HL-60 (cell line): Measurements from ENCODE around the gene AKNA.

Experiments
- DNase-seq, 2 experiments: peaks; one replicate each; pipeline ENCODE4 v3.0.0-alpha.2; 2010 to 2020; ENCODE audit warnings: low read depth in 1 of 2, low spot score in 1 of 2
- H3K27ac ChIP-seq: fragments of 250-450 bp; sonication (Bioruptor Pico); replicated peaks from 2 replicates; pipeline ENCODE4 v1.5.1; 2020; ENCODE audit warnings: mild to moderate bottlenecking, moderate library complexity
- H3K27me3 ChIP-seq: fragments of 250-450 bp; sonication (Bioruptor Pico); 2 replicates; pipeline ENCODE4 v1.5.1; 2021; ENCODE audit warnings: mild to moderate bottlenecking, moderate library complexity; ENCODE audit not compliant: insufficient read depth, poor library complexity, severe bottlenecking
- H3K4me3 ChIP-seq: replicated peaks from 2 replicates; pipeline ENCODE4 v1.5.1; 2011; ENCODE audit warnings: mild to moderate bottlenecking, control low read depth, low read length; ENCODE audit not compliant: insufficient read depth
- CTCF ChIP-seq: IDR thresholded peaks from one replicate; pipeline ENCODE4 v1.5.1; 2011; ENCODE audit warnings: low read length, control low read depth, inconsistent platforms; ENCODE audit not compliant: insufficient read depth
- GABPA ChIP-seq: IDR thresholded peaks from 2 replicates; pipeline ENCODE4 v1.6.1; 2012; ENCODE audit warnings: low read depth
- POLR2AphosphoS5 ChIP-seq: IDR thresholded peaks from 2 replicates; pipeline ENCODE4 v1.6.1; 2012; ENCODE audit warnings: low read depth
- REST ChIP-seq: IDR thresholded peaks from 2 replicates; pipeline ENCODE4 v1.6.1; 2012; ENCODE audit warnings: low read depth; ENCODE audit not compliant: insufficient replicate concordance
- SPI1 ChIP-seq: IDR thresholded peaks from 2 replicates; pipeline ENCODE4 v1.6.1; 2012; ENCODE audit warnings: low read depth, mild to moderate bottlenecking, borderline replicate concordance

Gene AKNA

GRCh38 chr9:114341152-114341830, 46.5 kb downstream of the AKNA start:
- Histone ChIP-seq H3K27me3 (no peaks in the 10 kb centered on the region), H3K27ac (peak overlapping the region; percentile 12), H3K4me3 (no peak overlapping the region)
- TF ChIP-seq CTCF: no peak
- no peak for DNase-seq

GRCh38 chr9:114339130-114339908, 48.5 kb downstream of the AKNA start:
- Histone ChIP-seq H3K27me3 (no peaks in the 10 kb centered on the region), H3K27ac (peak overlapping the region; percentile 63), H3K4me3 (no peak overlapping the region)
- TF ChIP-seq REST (no peak), CTCF (peak; percentile 85), GABPA (no peak), SPI1 (no peak), POLR2AphosphoS5 (peak; percentile 24; the same call in 1 of the 2 replicates)
- peak; percentile 35 to 59 for DNase-seq

- Histone ChIP-seq H3K27me3 (no peaks in the 10 kb centered on the region), H3K4me3 (no peak overlapping the region), H3K27ac (no peak overlapping the region)
- DNase-seq: no peak
- TF ChIP-seq POLR2AphosphoS5 (no peak), CTCF (no peak), REST (no peak), GABPA (no peak), SPI1 (no peak)
Observed at GRCh38 chr9:114338187-114338586, 49.6 kb downstream of the AKNA start.
